Thyroid gland (tissue), 4 donors: Measurements from ENCODE around the gene RPS21.

Experiments
- POLR2A ChIP-seq, 2 donors: fragments of 450-650 bp; IDR thresholded peaks; one replicate each; pipeline ENCODE4 v1.6.1; 2017; ENCODE audit warnings: antibody characterized with exemption in 2 of 2, mild to moderate bottlenecking in 2 of 2, moderate library complexity in 1 of 2
- TF ChIP-seq, protein P1 (sequence below), 6 experiments: fragments of 200-600 bp in 3 of 6; fragments of 450-650 bp in 3 of 6; sonication (generic) in 3 of 6; IDR thresholded peaks; one replicate each; pipeline ENCODE4 v1.5.1; 2016 to 2019; ENCODE audit warnings: antibody characterized with exemption in 6 of 6, mild to moderate bottlenecking in 2 of 6, inconsistent platforms in 1 of 6, moderate library complexity in 1 of 6

DNA sequence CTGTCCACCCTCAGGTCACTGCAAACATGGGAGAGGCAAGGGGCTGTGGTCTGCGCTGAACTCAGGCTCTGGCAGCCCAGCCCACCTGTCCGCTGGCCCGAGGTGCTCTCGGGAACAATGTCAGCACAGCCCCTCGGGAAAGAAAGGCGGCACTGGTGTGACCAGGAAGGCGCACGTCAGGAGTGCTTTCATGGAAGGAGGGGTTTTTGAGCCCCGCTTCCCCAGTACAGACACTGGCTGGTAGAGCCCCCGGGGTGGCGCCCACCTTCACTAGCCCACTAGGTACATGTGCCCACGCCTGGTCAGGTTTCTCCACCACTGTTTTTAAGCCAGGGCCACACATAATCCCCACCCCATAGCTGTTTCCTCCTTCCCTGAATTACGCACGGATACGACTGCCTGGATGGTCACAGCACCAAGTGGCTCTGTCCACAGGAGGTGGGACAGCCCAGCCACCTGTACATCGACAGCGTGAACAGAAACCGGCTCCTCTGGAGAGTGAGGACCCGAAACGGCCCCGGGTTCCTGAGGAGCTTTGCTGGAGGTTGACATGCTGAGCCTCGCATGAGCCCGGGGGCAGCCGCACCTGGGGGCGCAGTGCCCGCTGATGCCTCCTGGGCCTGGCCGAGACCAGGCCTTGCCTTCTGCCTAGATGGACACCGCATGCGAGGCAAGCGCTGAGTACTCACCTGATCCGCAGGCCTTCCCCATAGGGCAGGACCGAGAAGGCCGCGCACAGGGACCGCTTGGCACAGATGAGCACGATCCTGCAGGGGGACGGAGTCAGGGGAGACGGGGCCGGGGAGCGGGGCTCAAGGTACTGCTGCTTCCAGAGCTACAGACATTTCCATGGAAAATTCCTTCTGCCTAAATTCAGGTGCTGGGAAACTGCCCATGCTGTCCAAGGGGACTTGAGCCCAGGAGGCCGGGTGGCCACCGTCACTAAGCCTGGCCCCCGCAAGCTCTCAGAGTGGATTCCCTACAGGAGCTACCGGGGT is 7.6 kb downstream of the RPS21 start:
- TF ChIP-seq, protein P1, sequence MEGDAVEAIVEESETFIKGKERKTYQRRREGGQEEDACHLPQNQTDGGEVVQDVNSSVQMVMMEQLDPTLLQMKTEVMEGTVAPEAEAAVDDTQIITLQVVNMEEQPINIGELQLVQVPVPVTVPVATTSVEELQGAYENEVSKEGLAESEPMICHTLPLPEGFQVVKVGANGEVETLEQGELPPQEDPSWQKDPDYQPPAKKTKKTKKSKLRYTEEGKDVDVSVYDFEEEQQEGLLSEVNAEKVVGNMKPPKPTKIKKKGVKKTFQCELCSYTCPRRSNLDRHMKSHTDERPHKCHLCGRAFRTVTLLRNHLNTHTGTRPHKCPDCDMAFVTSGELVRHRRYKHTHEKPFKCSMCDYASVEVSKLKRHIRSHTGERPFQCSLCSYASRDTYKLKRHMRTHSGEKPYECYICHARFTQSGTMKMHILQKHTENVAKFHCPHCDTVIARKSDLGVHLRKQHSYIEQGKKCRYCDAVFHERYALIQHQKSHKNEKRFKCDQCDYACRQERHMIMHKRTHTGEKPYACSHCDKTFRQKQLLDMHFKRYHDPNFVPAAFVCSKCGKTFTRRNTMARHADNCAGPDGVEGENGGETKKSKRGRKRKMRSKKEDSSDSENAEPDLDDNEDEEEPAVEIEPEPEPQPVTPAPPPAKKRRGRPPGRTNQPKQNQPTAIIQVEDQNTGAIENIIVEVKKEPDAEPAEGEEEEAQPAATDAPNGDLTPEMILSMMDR (IDR thresholded peaks at IDR 0.05) = no peak
- no peak for TF ChIP-seq POLR2A (IDR thresholded peaks at IDR 0.05)
